HG03565 (cell line): Measurements from ENCODE around the gene FUT8.
A peak's percentile ranks its signal among the peaks of the same experiment; 100 is the strongest.
"Not testable (repeated sequence)": the region's sequence is repeated elsewhere in the genome, so short reads cannot be mapped to it uniquely, and the experiment has no call there.

ENCODE experiments used
- ATAC-seq: cut with Tn5 transposase; IDR thresholded peaks from one replicate; pipeline ENCODE4 v1.9.1; 2021; ENCODE audit warnings: mild to moderate bottlenecking, moderate library complexity; ENCODE audit not compliant: unreplicated experiment

FUT8 gene

GRCh38 chr14:65692566-65692965, 280.0 kb downstream of the FUT8 start:
- not testable (repeated sequence) for ATAC-seq

DNA sequence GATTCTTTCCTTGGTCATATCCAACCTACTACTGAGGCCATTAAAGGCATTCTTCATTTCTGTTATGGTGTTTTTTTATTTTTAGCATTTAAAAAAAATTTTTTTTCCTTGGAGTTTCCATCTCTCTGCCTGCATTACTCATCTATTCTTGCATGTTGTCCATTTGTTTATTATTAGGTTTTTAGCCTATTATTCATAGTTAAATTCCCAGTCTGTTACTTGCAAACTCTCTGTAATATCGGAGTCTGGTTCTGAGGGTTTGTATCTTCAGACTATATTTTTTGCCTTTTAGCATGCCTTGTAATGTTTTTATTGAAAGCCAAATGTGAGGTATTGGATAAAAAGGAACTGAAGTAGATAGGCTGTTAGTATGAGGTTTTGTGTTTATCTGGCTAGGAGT, 284.3 kb downstream of the FUT8 start:
- no peak for ATAC-seq

GRCh38 chr14:65703521-65703920, 291.0 kb downstream of the FUT8 start:
- ATAC-seq = no peak

- ATAC-seq = no peak
Measured at GRCh38 chr14:65703996-65704395, 291.5 kb downstream of the FUT8 start.

DNA sequence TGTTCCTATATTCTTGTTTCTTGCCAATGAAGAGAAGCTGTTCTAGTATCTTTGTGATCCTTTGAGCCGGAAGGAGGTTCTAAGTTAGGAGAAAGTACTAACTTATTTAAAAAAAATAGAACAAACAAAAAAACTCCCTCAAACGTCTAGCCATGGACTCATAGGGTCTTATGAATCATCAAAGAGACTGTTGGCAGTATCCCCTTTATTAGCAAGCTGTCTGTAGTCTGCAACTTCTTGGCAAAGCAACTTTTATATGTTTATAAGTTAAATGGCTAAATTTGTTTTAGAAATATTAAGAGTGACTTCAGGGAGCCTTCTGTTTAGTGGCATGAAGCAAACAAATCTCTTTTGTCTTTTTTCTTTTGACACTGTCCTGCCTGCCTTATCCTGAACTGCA, 291.9 kb downstream of the FUT8 start:
- ATAC-seq = no peak

GRCh38 chr14:65704850-65705249, 292.3 kb downstream of the FUT8 start:
- peak; percentile 87 for ATAC-seq

- no peak for ATAC-seq
Measured at GRCh38 chr14:65709576-65709975, 297.0 kb downstream of the FUT8 start.

DNA sequence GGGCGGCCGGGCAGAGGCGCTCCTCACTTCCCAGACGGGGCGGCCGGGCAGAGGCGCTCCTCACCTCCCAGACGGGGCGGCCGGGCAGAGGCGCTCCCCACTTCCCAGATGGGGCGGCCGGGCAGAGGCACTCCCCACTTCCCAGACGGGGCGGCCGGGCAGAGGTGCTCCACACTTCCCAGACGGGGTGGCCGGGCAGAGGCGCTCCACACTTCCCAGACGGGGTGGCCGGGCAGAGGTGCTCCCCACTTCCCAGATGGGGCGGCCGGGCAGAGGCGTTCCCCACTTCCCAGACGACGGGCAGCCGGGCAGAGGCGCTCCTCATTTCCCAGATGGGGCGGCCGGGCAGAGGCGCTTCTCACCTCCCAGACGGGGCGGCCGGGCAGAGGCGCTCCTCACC, 304.3 kb downstream of the FUT8 start:
- ATAC-seq = not testable (repeated sequence)

DNA sequence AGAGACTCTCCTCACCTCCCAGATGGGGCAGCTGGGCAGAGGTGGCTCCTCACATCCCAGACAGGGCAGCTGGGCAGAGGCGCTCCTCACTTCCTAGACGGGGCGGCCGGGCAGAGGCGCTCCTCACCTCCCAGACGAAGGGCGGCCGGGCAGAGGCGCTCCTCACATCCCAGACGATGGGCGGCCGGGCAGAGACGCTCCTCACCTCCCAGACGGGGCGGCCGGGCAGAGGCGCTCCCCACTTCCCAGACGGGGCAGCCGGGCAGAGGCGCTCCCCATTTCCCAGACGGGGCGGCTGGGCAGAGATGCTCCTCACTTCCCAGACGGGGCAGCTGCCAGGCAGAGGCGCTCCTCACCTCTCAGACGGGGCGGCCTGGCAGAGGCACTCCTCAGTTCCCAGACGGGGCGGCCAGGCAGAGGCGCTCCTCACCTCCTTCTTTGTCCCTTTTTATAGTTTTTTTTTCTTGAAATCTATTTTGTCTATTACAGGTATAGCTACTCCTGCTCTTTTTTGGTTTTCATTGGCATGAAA, 304.9 kb downstream of the FUT8 start:
- ATAC-seq = not testable (repeated sequence)

DNA sequence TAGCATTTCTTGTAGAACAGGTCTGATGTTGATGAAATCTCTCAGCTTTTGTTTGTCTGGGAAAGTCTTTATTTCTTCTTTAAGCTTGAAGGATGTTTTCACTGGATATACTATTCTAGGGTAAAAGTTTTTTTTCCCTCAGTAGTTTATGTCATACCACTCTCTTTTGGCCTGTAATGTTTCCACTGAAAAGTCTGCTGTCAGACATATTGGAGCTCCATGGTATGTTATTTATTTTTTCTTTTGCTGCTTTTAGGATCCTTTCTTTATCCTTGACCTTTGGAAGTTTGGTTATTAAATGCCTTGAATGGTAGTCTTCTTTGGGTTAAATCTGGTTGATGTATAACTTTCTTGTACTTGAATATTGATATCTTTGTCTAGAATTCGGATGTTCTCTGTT, 306.1 kb downstream of the FUT8 start:
- ATAC-seq = no peak

GRCh38 chr14:65720171-65720570, 307.6 kb downstream of the FUT8 start:
- no peak for ATAC-seq

- no peak for ATAC-seq
Measured at GRCh38 chr14:65720743-65721142, 308.2 kb downstream of the FUT8 start.

- no peak for ATAC-seq
Measured at GRCh38 chr14:65723348-65723747, 310.8 kb downstream of the FUT8 start.

- no peak for ATAC-seq
Measured at GRCh38 chr14:65728604-65729003, 316.1 kb downstream of the FUT8 start.

- ATAC-seq = no peak
Measured at GRCh38 chr14:65729566-65729965, 317.0 kb downstream of the FUT8 start.

DNA sequence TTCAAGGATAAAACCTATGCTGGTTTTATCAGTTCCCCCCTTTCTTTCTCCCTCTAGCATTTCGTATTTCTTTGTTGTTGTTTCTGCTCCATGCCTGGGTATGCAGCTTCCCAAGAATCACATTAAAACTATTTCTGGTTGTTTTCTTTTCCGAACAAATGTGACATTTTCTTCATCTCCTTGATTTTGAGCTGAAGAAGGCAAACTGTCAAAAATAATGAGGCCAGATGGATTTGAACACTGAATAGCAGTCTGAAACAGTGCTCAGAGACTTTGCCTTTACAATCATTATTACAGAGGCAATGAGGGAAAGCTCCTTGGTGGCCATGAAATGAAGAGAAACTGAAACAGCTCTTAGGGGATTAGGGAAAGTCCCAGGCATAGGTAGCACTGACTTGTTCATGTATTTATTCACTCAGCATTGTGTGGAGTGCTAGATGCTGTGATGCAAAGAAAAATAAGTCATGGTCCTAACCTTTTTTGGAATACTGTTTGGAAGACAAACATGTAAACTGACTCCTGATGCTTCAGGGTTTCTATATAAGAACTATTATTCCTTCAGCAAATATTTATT, 319.5 kb downstream of the FUT8 start:
- peak; percentile 98 for ATAC-seq

GRCh38 chr14:65738339-65738738, 325.8 kb downstream of the FUT8 start:
- ATAC-seq = no peak

- ATAC-seq = no peak
Measured at GRCh38 chr14:65745396-65746190, 333.1 kb downstream of the FUT8 start.

DNA sequence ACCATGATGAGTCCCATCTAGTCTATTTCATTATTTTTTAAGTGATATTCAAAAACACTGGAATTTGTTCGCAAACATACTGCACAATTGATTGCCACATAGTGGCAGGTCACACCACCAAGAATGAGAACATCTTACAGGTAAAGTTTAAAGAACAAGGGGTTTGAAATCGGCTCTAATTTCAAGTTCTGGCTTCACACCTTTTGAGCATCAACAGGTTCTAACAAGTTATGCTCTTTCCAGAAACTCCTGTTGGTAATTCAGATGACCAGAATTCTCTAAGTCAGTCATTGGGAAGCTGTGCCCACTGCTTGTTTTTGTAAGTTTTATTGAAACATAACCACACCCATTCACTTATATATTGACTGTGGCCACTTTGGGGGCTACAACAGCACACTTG, 336.3 kb downstream of the FUT8 start:
- no peak for ATAC-seq

- no peak for ATAC-seq
Measured at GRCh38 chr14:65749287-65749686, 336.8 kb downstream of the FUT8 start.

- no peak for ATAC-seq
Measured at GRCh38 chr14:65750906-65751305, 338.4 kb downstream of the FUT8 start.

DNA sequence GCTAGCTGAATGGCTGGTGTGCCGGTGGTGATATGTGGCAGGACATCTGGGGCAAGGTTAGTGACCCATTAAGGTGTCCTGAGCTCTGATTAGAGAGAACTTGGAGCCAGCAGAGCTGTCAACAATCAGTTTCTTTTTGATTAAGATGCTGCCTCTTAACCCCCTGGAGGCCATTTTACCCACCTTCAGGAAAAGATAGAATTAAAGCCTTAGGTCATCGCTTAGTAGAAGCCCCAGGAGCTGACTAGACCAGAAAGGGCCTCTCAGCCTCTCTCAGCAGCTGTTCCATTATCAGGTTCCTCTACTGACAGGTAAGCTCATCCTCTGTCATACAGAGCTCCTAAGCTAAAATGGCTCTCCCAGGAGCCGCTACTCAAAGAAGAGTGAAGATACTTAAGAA, 339.0 kb downstream of the FUT8 start:
- no peak for ATAC-seq
